GM23338 (cell line): ENCODE measurements around the gene XDH. TPM values are rescaled to one million over a fixed set of nuclear protein-coding genes. Genes with fewer than 3 reads are reported as not detected.

ENCODE experiments used
- ATAC-seq: fragments of 200-7000 bp; cut with Tn5 transposase; 3 replicates; pipeline ENCODE4 v1.9.1; 2020
- DNase-seq: peaks from one replicate; pipeline ENCODE4 v3.0.0-alpha.2; 2015; ENCODE audit warnings: low spot score
- H2AFZ ChIP-seq: fragments of 200-600 bp; sonication (generic); 2 replicates; pipeline ENCODE4 v1.8.0; 2016; ENCODE audit warnings: antibody characterized with exemption, mild to moderate bottlenecking, moderate library complexity
- H3F3A ChIP-seq: fragments of 200-600 bp; sonication (generic); replicated peaks from 2 replicates; pipeline ENCODE4 v1.8.0; 2017; ENCODE audit warnings: antibody characterized with exemption, mixed run types, low read depth
- H3K27ac ChIP-seq: fragments of 200-600 bp; sonication (generic); 2 replicates; pipeline ENCODE4 v1.6.1; 2016; ENCODE audit warnings: low read depth
- H3K27me3 ChIP-seq: fragments of 200-600 bp; sonication (generic); 2 replicates; pipeline ENCODE4 v1.8.0; 2016; ENCODE audit warnings: mild to moderate bottlenecking, mixed run types, moderate library complexity; ENCODE audit not compliant: insufficient read depth
- H3K36me3 ChIP-seq: fragments of 200-600 bp; sonication (generic); 2 replicates; pipeline ENCODE4 v1.8.0; 2016; ENCODE audit warnings: mild to moderate bottlenecking; ENCODE audit not compliant: insufficient read depth
- H3K4me1 ChIP-seq: fragments of 200-600 bp; sonication (generic); 2 replicates; pipeline ENCODE4 v1.8.0; 2016; ENCODE audit warnings: mild to moderate bottlenecking, moderate library complexity; ENCODE audit not compliant: insufficient read depth
- H3K4me2 ChIP-seq: fragments of 200-600 bp; sonication (generic); 2 replicates; pipeline ENCODE4 v1.7.1; 2017; ENCODE audit warnings: mixed run types
- H3K4me3 ChIP-seq: fragments of 200-600 bp; sonication (generic); 2 replicates; pipeline ENCODE4 v1.6.1; 2016; ENCODE audit warnings: mixed run types
- H3K79me2 ChIP-seq: fragments of 200-600 bp; sonication (generic); replicated peaks from 2 replicates; pipeline ENCODE4 v1.8.0; 2017; ENCODE audit warnings: mild to moderate bottlenecking; ENCODE audit not compliant: insufficient read depth
- H3K9me2 ChIP-seq: fragments of 200-600 bp; sonication (generic); 2 replicates; pipeline ENCODE4 v1.8.0; 2017; ENCODE audit not compliant: insufficient read depth
- H4K20me1 ChIP-seq: fragments of 200-600 bp; sonication (generic); replicated peaks from 2 replicates; pipeline ENCODE4 v1.8.0; 2017; ENCODE audit warnings: mild to moderate bottlenecking; ENCODE audit not compliant: insufficient read depth
- H3K27ac Mint-ChIP-seq: 2 replicates; pipeline ENCODE4 v1.8.0; 2020; ENCODE audit warnings: inconsistent platforms, mild to moderate bottlenecking, moderate library complexity, mixed read lengths
- H3K27me3 Mint-ChIP-seq: 3 replicates; pipeline ENCODE4 v1.8.0; 2022; ENCODE audit warnings: low read depth, mild to moderate bottlenecking, moderate library complexity, mixed read lengths, inconsistent platforms; ENCODE audit not compliant: insufficient read depth, poor library complexity
- H3K36me3 Mint-ChIP-seq: 3 replicates; pipeline ENCODE4 v1.8.0; 2021; ENCODE audit warnings: low read depth, mild to moderate bottlenecking, inconsistent platforms, moderate library complexity, mixed read lengths
- H3K4me1 Mint-ChIP-seq: 3 replicates; pipeline ENCODE4 v1.8.0; 2020; ENCODE audit warnings: mild to moderate bottlenecking, inconsistent platforms, mixed read lengths
- H3K4me3 Mint-ChIP-seq: 3 replicates; pipeline ENCODE4 v1.8.0; 2021; ENCODE audit warnings: moderate library complexity, mild to moderate bottlenecking, inconsistent platforms, mixed read lengths
- H3K9me3 Mint-ChIP-seq: 3 replicates; pipeline ENCODE4 v1.8.0; 2020; ENCODE audit warnings: moderate library complexity, mild to moderate bottlenecking, inconsistent platforms, mixed read lengths
- CREB1 ChIP-seq: fragments of 250-450 bp; sonication (Bioruptor Pico); IDR thresholded peaks from 2 replicates; pipeline ENCODE4 v1.5.0; 2020; ENCODE audit warnings: low read depth, mild to moderate bottlenecking, moderate library complexity
- CTCF ChIP-seq, 2 experiments: fragments of 200-600 bp in 1 of 2; sonication (generic) in 1 of 2; conservative IDR thresholded peaks; 2 replicates each; pipeline versions ENCODE4 v1.5.1 to v1.6.1; 2016 to 2017; ENCODE audit warnings: antibody characterized with exemption in 2 of 2, low read depth in 2 of 2, mild to moderate bottlenecking in 2 of 2, moderate library complexity in 1 of 2
- EZH2 ChIP-seq: fragments of 200-600 bp; sonication (generic); IDR thresholded peaks from one replicate; pipeline ENCODE4 v1.8.0; 2017; ENCODE audit warnings: antibody characterized with exemption, mild to moderate bottlenecking, low read depth; ENCODE audit not compliant: unreplicated experiment
- EZH2phosphoT487 ChIP-seq: fragments of 200-600 bp; sonication (generic); IDR thresholded peaks from one replicate; pipeline ENCODE4 v1.8.1; 2018; ENCODE audit warnings: antibody characterized with exemption; ENCODE audit not compliant: unreplicated experiment
- JUNB ChIP-seq: IDR thresholded peaks from one replicate; pipeline ENCODE4 v1.6.1; 2016; ENCODE audit warnings: antibody characterized with exemption; ENCODE audit not compliant: unreplicated experiment
- NANOG ChIP-seq: IDR thresholded peaks from 2 replicates; pipeline ENCODE4 v1.6.1; 2016; ENCODE audit warnings: antibody characterized with exemption, borderline replicate concordance
- POLR2AphosphoS5 ChIP-seq: IDR thresholded peaks from 2 replicates; pipeline ENCODE4 v1.6.1; 2016; ENCODE audit warnings: antibody characterized with exemption, low read depth
- STAT1 ChIP-seq: IDR thresholded peaks from one replicate; pipeline ENCODE4 v1.6.1; 2016; ENCODE audit warnings: antibody characterized with exemption; ENCODE audit not compliant: unreplicated experiment
- ZNF114 ChIP-seq: fragments of 250-450 bp; sonication (Bioruptor Pico); IDR thresholded peaks from 2 replicates; pipeline ENCODE4 v1.5.0; 2020; ENCODE audit warnings: mild to moderate bottlenecking, moderate library complexity
- ZNF462 ChIP-seq: fragments of 250-450 bp; sonication (Bioruptor Pico); IDR thresholded peaks from 2 replicates; pipeline ENCODE4 v1.5.0; 2020; ENCODE audit warnings: mild to moderate bottlenecking, moderate library complexity
- polyA plus RNA-seq: library from polyadenylated mRNA; unstranded; fragments of >200 nt; fragmentation: Nextera tagmentation; extraction: Ambion mirVana; gene quantifications from 2 replicates; pipeline ENCODE4 v1.2.1, GENCODE V29; 2016
- total RNA-seq: library from RNA; depleted of rRNA; stranded (reverse); fragments of >200 nt; shearing (Covaris generic); gene quantifications from 2 replicates; pipeline ENCODE4 v1.2.3, GENCODE V29; 2014
- TF ChIP-seq, protein P1 (sequence below): IDR thresholded peaks from 2 replicates; pipeline ENCODE4 v1.6.1; 2016; ENCODE audit warnings: antibody characterized with exemption
- TF ChIP-seq, protein P2 (sequence below): IDR thresholded peaks from one replicate; pipeline ENCODE4 v1.6.1; 2018; ENCODE audit warnings: antibody characterized with exemption; ENCODE audit not compliant: unreplicated experiment

The XDH gene
- total and polyA plus RNA-seq, 2 experiments from 2014 or later, result 0.55 to 0.87 TPM

GRCh38 chr2:31341351-31341750 lies 73.2 kb downstream of the XDH start (continued):
- TF ChIP-seq ZNF462 (CRISPR knock-in tag) (no peak), NANOG (no peak)

- H3K4me1 Mint-ChIP-seq, result no peaks in the 10 kb centered on the region
- Histone ChIP-seq H3K9me2 (no peaks in the 10 kb centered on the region), H3K27me3 (no peaks in the 10 kb centered on the region), H4K20me1 (no peaks in the 10 kb centered on the region), H3K79me2 (no peaks in the 10 kb centered on the region), H3K36me3 (no peaks in the 10 kb centered on the region), H3F3A (no peaks in the 10 kb centered on the region), H3K27ac (no peak overlapping the region), H3K4me1 (no peaks in the 10 kb centered on the region), H2AFZ (no peak overlapping the region), H3K4me2 (no peak overlapping the region), H3K4me3 (no peak overlapping the region)
- DNase-seq (no peak), ATAC-seq (no peak)
- H3K9me3 Mint-ChIP-seq, result no peaks in the 10 kb centered on the region
- no peak for TF ChIP-seq EZH2phosphoT487
- TF ChIP-seq, protein P1, sequence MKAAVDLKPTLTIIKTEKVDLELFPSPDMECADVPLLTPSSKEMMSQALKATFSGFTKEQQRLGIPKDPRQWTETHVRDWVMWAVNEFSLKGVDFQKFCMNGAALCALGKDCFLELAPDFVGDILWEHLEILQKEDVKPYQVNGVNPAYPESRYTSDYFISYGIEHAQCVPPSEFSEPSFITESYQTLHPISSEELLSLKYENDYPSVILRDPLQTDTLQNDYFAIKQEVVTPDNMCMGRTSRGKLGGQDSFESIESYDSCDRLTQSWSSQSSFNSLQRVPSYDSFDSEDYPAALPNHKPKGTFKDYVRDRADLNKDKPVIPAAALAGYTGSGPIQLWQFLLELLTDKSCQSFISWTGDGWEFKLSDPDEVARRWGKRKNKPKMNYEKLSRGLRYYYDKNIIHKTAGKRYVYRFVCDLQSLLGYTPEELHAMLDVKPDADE, result no peak
- no peak for TF ChIP-seq JUNB
- TF ChIP-seq, protein P2, sequence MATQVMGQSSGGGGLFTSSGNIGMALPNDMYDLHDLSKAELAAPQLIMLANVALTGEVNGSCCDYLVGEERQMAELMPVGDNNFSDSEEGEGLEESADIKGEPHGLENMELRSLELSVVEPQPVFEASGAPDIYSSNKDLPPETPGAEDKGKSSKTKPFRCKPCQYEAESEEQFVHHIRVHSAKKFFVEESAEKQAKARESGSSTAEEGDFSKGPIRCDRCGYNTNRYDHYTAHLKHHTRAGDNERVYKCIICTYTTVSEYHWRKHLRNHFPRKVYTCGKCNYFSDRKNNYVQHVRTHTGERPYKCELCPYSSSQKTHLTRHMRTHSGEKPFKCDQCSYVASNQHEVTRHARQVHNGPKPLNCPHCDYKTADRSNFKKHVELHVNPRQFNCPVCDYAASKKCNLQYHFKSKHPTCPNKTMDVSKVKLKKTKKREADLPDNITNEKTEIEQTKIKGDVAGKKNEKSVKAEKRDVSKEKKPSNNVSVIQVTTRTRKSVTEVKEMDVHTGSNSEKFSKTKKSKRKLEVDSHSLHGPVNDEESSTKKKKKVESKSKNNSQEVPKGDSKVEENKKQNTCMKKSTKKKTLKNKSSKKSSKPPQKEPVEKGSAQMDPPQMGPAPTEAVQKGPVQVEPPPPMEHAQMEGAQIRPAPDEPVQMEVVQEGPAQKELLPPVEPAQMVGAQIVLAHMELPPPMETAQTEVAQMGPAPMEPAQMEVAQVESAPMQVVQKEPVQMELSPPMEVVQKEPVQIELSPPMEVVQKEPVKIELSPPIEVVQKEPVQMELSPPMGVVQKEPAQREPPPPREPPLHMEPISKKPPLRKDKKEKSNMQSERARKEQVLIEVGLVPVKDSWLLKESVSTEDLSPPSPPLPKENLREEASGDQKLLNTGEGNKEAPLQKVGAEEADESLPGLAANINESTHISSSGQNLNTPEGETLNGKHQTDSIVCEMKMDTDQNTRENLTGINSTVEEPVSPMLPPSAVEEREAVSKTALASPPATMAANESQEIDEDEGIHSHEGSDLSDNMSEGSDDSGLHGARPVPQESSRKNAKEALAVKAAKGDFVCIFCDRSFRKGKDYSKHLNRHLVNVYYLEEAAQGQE, result no peak
- TF ChIP-seq STAT1, result no peak
- TF ChIP-seq CTCF (conservative IDR thresholded peaks at IDR 0.05; ENCODE audit: low read depth in 2 of 2), result no peak
- no peak for TF ChIP-seq CREB1 (CRISPR knock-in tag)
- no peak for TF ChIP-seq EZH2
- no peak for TF ChIP-seq POLR2AphosphoS5
- TF ChIP-seq NANOG, result no peak
- TF ChIP-seq ZNF114, result no peak
- H3K27ac Mint-ChIP-seq, result no peak overlapping the region
- H3K4me3 Mint-ChIP-seq, result no peak overlapping the region
- no peaks in the 10 kb centered on the region for H3K36me3 Mint-ChIP-seq
- peaks cover 3% of the 10 kb centered on the region for H3K27me3 Mint-ChIP-seq
Measured at GRCh38 chr2:31339696-31340095, 74.8 kb downstream of the XDH start.
